HEK293 (cell line): ENCODE measurements around the gene ENTPD8.

Experiments used
- GLI4 ChIP-seq: fragments of 450-650 bp; formaldehyde crosslinking; IDR thresholded peaks from 2 replicates; pipeline ENCODE4 v1.5.1; 2016; ENCODE audit warnings: missing biosample characterization, missing genetic modification characterization
- YY1 ChIP-seq: fragments of 450-650 bp; formaldehyde crosslinking; IDR thresholded peaks from 2 replicates; pipeline ENCODE4 v1.5.1; 2018; ENCODE audit warnings: missing biosample characterization, missing genetic modification characterization
- ZBTB20 ChIP-seq: fragments of 450-650 bp; formaldehyde crosslinking; IDR thresholded peaks from 2 replicates; pipeline ENCODE4 v1.5.1; 2016; ENCODE audit warnings: missing biosample characterization, missing genetic modification characterization
- ZFP41 ChIP-seq: fragments of 450-650 bp; formaldehyde crosslinking; IDR thresholded peaks from 2 replicates; pipeline ENCODE4 v1.5.1; 2016; ENCODE audit warnings: missing biosample characterization, missing genetic modification characterization, borderline replicate concordance
- ZNF221 ChIP-seq: fragments of 450-650 bp; formaldehyde crosslinking; IDR thresholded peaks from 2 replicates; pipeline ENCODE4 v1.5.1; 2017; ENCODE audit warnings: missing biosample characterization, missing genetic modification characterization, borderline replicate concordance
- ZNF510 ChIP-seq: fragments of 450-650 bp; formaldehyde crosslinking; IDR thresholded peaks from 2 replicates; pipeline ENCODE4 v1.5.1; 2018; ENCODE audit warnings: mild to moderate bottlenecking, missing genetic modification characterization, missing biosample characterization; ENCODE audit not compliant: insufficient replicate concordance
- ZSCAN23 ChIP-seq: fragments of 450-650 bp; formaldehyde crosslinking; IDR thresholded peaks from 2 replicates; pipeline ENCODE4 v1.5.1; 2016; ENCODE audit warnings: missing biosample characterization, missing genetic modification characterization
- TF ChIP-seq, protein P1 (sequence below): fragments of 450-650 bp; formaldehyde crosslinking; IDR thresholded peaks from 2 replicates; pipeline ENCODE4 v1.5.1; 2016; ENCODE audit warnings: missing biosample characterization, missing genetic modification characterization
- TF ChIP-seq, protein P2 (sequence below): fragments of 450-650 bp; formaldehyde crosslinking; IDR thresholded peaks from 2 replicates; pipeline ENCODE4 v1.5.1; 2016; ENCODE audit warnings: missing biosample characterization, missing genetic modification characterization
- TF ChIP-seq, protein P3 (sequence below): fragments of 450-650 bp; formaldehyde crosslinking; conservative IDR thresholded peaks from 2 replicates; pipeline ENCODE4 v1.5.1; 2016; ENCODE audit warnings: low read depth, missing biosample characterization, missing genetic modification characterization
- TF ChIP-seq, protein P4 (sequence below): fragments of 450-650 bp; formaldehyde crosslinking; IDR thresholded peaks from 2 replicates; pipeline ENCODE4 v1.5.1; 2016; ENCODE audit warnings: missing biosample characterization, missing genetic modification characterization, low read depth
- TF ChIP-seq, protein P5 (sequence below): fragments of 450-650 bp; formaldehyde crosslinking; IDR thresholded peaks from 2 replicates; pipeline ENCODE4 v1.5.1; 2016; ENCODE audit warnings: missing biosample characterization, missing genetic modification characterization
- TF ChIP-seq, protein P6 (sequence below): fragments of 450-650 bp; formaldehyde crosslinking; IDR thresholded peaks from 2 replicates; pipeline ENCODE4 v1.5.1; 2016; ENCODE audit warnings: missing biosample characterization, missing genetic modification characterization, borderline replicate concordance

DNA sequence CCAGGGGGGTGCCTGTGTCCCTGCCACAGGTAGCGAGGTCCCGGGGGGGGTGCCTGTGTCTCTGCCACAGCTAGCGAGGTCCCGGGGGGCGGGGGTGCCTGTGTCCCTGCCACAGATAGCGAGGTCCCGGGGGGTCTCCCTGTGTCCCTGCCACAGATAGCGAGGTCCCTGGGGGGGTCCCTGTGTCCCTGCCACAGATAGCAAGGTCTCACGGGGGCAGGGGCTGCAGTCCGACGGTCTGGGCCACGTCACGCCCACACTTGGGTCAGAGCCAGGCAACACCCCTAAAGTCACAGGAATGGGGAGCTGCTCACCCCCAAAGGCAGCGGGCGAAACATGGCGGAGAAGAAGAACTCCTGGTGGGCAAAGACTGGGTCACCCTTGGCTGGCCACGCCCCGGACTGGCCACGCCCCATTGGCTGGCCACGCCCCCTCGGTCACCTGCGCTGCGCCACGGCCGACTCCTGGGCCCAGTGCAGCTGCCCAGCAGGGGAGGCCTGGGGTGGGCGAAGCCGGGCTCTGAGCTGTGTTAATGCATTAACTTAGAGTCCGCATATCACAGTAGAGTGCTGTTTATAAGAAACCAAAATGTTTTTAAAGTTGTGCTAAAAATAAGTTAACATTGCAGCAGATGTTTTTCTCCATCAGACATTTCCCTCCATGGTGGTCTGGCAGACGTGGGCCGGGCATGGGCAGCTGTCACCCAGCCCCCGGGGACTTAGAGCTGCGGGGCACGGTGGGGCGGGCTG lies 11.0 kb downstream of the ENTPD8 start:
- TF ChIP-seq, protein P1, sequence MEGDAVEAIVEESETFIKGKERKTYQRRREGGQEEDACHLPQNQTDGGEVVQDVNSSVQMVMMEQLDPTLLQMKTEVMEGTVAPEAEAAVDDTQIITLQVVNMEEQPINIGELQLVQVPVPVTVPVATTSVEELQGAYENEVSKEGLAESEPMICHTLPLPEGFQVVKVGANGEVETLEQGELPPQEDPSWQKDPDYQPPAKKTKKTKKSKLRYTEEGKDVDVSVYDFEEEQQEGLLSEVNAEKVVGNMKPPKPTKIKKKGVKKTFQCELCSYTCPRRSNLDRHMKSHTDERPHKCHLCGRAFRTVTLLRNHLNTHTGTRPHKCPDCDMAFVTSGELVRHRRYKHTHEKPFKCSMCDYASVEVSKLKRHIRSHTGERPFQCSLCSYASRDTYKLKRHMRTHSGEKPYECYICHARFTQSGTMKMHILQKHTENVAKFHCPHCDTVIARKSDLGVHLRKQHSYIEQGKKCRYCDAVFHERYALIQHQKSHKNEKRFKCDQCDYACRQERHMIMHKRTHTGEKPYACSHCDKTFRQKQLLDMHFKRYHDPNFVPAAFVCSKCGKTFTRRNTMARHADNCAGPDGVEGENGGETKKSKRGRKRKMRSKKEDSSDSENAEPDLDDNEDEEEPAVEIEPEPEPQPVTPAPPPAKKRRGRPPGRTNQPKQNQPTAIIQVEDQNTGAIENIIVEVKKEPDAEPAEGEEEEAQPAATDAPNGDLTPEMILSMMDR (tag by site-specific recombination): no peak
- TF ChIP-seq, protein P2, sequence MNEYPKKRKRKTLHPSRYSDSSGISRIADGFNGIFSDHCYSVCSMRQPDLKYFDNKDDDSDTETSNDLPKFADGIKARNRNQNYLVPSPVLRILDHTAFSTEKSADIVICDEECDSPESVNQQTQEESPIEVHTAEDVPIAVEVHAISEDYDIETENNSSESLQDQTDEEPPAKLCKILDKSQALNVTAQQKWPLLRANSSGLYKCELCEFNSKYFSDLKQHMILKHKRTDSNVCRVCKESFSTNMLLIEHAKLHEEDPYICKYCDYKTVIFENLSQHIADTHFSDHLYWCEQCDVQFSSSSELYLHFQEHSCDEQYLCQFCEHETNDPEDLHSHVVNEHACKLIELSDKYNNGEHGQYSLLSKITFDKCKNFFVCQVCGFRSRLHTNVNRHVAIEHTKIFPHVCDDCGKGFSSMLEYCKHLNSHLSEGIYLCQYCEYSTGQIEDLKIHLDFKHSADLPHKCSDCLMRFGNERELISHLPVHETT (tag by site-specific recombination): no peak
- TF ChIP-seq ZNF221 (tag by site-specific recombination) (no peak), ZFP41 (no peak), ZBTB20 (tag by site-specific recombination) (0 out of 2 replicates have a peak, but pooled peaks have one; percentile 34), YY1 (tag by site-specific recombination) (no peak), ZSCAN23 (tag by site-specific recombination) (no peak), GLI4 (tag by site-specific recombination) (no peak), ZNF510 (tag by site-specific recombination) (no peak)
- TF ChIP-seq, protein P3, sequence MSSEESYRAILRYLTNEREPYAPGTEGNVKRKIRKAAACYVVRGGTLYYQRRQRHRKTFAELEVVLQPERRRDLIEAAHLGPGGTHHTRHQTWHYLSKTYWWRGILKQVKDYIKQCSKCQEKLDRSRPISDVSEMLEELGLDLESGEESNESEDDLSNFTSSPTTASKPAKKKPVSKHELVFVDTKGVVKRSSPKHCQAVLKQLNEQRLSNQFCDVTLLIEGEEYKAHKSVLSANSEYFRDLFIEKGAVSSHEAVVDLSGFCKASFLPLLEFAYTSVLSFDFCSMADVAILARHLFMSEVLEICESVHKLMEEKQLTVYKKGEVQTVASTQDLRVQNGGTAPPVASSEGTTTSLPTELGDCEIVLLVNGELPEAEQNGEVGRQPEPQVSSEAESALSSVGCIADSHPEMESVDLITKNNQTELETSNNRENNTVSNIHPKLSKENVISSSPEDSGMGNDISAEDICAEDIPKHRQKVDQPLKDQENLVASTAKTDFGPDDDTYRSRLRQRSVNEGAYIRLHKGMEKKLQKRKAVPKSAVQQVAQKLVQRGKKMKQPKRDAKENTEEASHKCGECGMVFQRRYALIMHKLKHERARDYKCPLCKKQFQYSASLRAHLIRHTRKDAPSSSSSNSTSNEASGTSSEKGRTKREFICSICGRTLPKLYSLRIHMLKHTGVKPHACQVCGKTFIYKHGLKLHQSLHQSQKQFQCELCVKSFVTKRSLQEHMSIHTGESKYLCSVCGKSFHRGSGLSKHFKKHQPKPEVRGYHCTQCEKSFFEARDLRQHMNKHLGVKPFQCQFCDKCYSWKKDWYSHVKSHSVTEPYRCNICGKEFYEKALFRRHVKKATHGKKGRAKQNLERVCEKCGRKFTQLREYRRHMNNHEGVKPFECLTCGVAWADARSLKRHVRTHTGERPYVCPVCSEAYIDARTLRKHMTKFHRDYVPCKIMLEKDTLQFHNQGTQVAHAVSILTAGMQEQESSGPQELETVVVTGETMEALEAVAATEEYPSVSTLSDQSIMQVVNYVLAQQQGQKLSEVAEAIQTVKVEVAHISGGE (tag by site-specific recombination): no peak
- TF ChIP-seq, protein P4, sequence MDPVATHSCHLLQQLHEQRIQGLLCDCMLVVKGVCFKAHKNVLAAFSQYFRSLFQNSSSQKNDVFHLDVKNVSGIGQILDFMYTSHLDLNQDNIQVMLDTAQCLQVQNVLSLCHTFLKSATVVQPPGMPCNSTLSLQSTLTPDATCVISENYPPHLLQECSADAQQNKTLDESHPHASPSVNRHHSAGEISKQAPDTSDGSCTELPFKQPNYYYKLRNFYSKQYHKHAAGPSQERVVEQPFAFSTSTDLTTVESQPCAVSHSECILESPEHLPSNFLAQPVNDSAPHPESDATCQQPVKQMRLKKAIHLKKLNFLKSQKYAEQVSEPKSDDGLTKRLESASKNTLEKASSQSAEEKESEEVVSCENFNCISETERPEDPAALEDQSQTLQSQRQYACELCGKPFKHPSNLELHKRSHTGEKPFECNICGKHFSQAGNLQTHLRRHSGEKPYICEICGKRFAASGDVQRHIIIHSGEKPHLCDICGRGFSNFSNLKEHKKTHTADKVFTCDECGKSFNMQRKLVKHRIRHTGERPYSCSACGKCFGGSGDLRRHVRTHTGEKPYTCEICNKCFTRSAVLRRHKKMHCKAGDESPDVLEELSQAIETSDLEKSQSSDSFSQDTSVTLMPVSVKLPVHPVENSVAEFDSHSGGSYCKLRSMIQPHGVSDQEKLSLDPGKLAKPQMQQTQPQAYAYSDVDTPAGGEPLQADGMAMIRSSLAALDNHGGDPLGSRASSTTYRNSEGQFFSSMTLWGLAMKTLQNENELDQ (tag by site-specific recombination): no peak
- TF ChIP-seq, protein P5, sequence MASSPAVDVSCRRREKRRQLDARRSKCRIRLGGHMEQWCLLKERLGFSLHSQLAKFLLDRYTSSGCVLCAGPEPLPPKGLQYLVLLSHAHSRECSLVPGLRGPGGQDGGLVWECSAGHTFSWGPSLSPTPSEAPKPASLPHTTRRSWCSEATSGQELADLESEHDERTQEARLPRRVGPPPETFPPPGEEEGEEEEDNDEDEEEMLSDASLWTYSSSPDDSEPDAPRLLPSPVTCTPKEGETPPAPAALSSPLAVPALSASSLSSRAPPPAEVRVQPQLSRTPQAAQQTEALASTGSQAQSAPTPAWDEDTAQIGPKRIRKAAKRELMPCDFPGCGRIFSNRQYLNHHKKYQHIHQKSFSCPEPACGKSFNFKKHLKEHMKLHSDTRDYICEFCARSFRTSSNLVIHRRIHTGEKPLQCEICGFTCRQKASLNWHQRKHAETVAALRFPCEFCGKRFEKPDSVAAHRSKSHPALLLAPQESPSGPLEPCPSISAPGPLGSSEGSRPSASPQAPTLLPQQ (tag by site-specific recombination): no peak
- TF ChIP-seq, protein P6, sequence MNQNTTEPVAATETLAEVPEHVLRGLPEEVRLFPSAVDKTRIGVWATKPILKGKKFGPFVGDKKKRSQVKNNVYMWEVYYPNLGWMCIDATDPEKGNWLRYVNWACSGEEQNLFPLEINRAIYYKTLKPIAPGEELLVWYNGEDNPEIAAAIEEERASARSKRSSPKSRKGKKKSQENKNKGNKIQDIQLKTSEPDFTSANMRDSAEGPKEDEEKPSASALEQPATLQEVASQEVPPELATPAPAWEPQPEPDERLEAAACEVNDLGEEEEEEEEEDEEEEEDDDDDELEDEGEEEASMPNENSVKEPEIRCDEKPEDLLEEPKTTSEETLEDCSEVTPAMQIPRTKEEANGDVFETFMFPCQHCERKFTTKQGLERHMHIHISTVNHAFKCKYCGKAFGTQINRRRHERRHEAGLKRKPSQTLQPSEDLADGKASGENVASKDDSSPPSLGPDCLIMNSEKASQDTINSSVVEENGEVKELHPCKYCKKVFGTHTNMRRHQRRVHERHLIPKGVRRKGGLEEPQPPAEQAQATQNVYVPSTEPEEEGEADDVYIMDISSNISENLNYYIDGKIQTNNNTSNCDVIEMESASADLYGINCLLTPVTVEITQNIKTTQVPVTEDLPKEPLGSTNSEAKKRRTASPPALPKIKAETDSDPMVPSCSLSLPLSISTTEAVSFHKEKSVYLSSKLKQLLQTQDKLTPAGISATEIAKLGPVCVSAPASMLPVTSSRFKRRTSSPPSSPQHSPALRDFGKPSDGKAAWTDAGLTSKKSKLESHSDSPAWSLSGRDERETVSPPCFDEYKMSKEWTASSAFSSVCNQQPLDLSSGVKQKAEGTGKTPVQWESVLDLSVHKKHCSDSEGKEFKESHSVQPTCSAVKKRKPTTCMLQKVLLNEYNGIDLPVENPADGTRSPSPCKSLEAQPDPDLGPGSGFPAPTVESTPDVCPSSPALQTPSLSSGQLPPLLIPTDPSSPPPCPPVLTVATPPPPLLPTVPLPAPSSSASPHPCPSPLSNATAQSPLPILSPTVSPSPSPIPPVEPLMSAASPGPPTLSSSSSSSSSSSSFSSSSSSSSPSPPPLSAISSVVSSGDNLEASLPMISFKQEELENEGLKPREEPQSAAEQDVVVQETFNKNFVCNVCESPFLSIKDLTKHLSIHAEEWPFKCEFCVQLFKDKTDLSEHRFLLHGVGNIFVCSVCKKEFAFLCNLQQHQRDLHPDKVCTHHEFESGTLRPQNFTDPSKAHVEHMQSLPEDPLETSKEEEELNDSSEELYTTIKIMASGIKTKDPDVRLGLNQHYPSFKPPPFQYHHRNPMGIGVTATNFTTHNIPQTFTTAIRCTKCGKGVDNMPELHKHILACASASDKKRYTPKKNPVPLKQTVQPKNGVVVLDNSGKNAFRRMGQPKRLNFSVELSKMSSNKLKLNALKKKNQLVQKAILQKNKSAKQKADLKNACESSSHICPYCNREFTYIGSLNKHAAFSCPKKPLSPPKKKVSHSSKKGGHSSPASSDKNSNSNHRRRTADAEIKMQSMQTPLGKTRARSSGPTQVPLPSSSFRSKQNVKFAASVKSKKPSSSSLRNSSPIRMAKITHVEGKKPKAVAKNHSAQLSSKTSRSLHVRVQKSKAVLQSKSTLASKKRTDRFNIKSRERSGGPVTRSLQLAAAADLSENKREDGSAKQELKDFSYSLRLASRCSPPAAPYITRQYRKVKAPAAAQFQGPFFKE (tag by site-specific recombination): no peak
